H1 (cell line): Measurements from ENCODE around the gene HFM1. TPM values are rescaled to one million over a fixed set of nuclear protein-coding genes. Genes with fewer than 3 reads are reported as not detected.

ENCODE experiments used
- CTCF ChIA-PET: fragments of 300-600 bp; sonication (Branson Sonifier 250); formaldehyde crosslinking; loops from one replicate; lab custom pipeline; 2021; ENCODE audit not compliant: partially characterized antibody; lab: Charles Lee
- POLR2A ChIA-PET: fragments of 300-600 bp; sonication (Branson Sonifier 250); formaldehyde crosslinking; loops from one replicate; lab custom pipeline; 2021; ENCODE audit warnings: inconsistent platforms; ENCODE audit not compliant: partially characterized antibody; lab: Charles Lee
- DNase-seq, 2 experiments: peaks; one replicate each; pipeline versions ENCODE4 v3.0.0 to v3.0.0-alpha.2; 2010 to 2022; ENCODE audit warnings: low spot score in 2 of 2, low read depth in 1 of 2, mixed read lengths in 1 of 2
- FAIRE-seq: peaks from 2 replicates; lab custom pipeline; 2011; peaks lifted over from hg19 to GRCh38; lab: Jason Lieb, UNC
- H2AFZ ChIP-seq: 2 replicates; pipeline ENCODE4 v1.8.1; 2012; ENCODE audit warnings: low read length, inconsistent platforms
- H2AK5ac ChIP-seq: 2 replicates; pipeline ENCODE4 v1.6.1; 2013; ENCODE audit warnings: low read depth, low read length
- H2BK120ac ChIP-seq: replicated peaks from 2 replicates; pipeline ENCODE3; 2013; ENCODE audit warnings: low read depth, low read length, inconsistent platforms
- H2BK12ac ChIP-seq: 2 replicates; pipeline ENCODE4 v1.6.1; 2013; ENCODE audit warnings: low read depth, low read length
- H2BK15ac ChIP-seq: 2 replicates; pipeline ENCODE4 v1.6.1; 2013; ENCODE audit warnings: low read length
- H2BK20ac ChIP-seq: 2 replicates; pipeline ENCODE4 v1.6.1; 2013; ENCODE audit warnings: low read length
- H2BK5ac ChIP-seq: 2 replicates; pipeline ENCODE4 v1.6.1; 2013; ENCODE audit warnings: low read depth, low read length
- H3K14ac ChIP-seq: 2 replicates; pipeline ENCODE4 v1.6.1; 2013; ENCODE audit warnings: inconsistent platforms; ENCODE audit not compliant: insufficient read length
- H3K18ac ChIP-seq: 2 replicates; pipeline ENCODE4 v1.6.1; 2013; ENCODE audit warnings: low read length; ENCODE audit errors: extremely low read depth
- H3K23ac ChIP-seq: 2 replicates; pipeline ENCODE4 v1.6.1; 2013; ENCODE audit warnings: inconsistent platforms; ENCODE audit not compliant: insufficient read length
- H3K23me2 ChIP-seq: 2 replicates; pipeline ENCODE4 v1.6.1; 2013; ENCODE audit warnings: low read depth, low read length
- H3K27ac ChIP-seq: 2 replicates; pipeline ENCODE4 v1.6.1; 2011; ENCODE audit warnings: low read depth, low read length, inconsistent platforms
- H3K27me3 ChIP-seq, 4 experiments: replicated peaks in 1 of 4; 1 replicate in 1 of 4; 2 replicates in 3 of 4; pipeline versions ENCODE4 v1.6.1 to v1.8.1; 2011 to 2013; ENCODE audit warnings: low read length in 3 of 4, mild to moderate bottlenecking in 3 of 4, inconsistent platforms in 2 of 4, mixed read lengths in 2 of 4, moderate library complexity in 1 of 4; ENCODE audit not compliant: control insufficient read depth in 3 of 4, insufficient read depth in 3 of 4; ENCODE audit errors: extremely low read depth in 1 of 4
- H3K36me3 ChIP-seq, 4 experiments: 2 replicates each; pipeline versions ENCODE4 v1.6.1 to v1.8.1; 2011 to 2013; ENCODE audit warnings: mild to moderate bottlenecking in 4 of 4, low read length in 3 of 4, moderate library complexity in 2 of 4, control low read depth in 1 of 4, inconsistent platforms in 1 of 4; ENCODE audit not compliant: insufficient read depth in 4 of 4, control insufficient read depth in 2 of 4
- H3K4ac ChIP-seq: replicated peaks from 2 replicates; pipeline ENCODE3; 2013; ENCODE audit warnings: low read length, low read depth, mixed read lengths, inconsistent platforms; ENCODE audit not compliant: insufficient read length
- H3K4me1 ChIP-seq, 4 experiments: replicated peaks in 1 of 4; 1 replicate in 1 of 4; 2 replicates in 3 of 4; pipeline versions ENCODE4 v1.6.1 to v1.8.1; 2011 to 2013; ENCODE audit warnings: low read length in 3 of 4, inconsistent platforms in 2 of 4, mixed read lengths in 1 of 4; ENCODE audit not compliant: insufficient read depth in 4 of 4, control insufficient read depth in 3 of 4
- H3K4me2 ChIP-seq, 2 experiments: 2 replicates each; pipeline versions ENCODE4 v1.6.1 to v1.8.1; 2011 to 2013; ENCODE audit warnings: low read depth in 2 of 2, low read length in 2 of 2, control low read depth in 1 of 2, inconsistent platforms in 1 of 2, mild to moderate bottlenecking in 1 of 2; ENCODE audit not compliant: insufficient read depth in 1 of 2
- H3K4me3 ChIP-seq, 4 experiments: fragments of 200-600, 300-600 bp in 1 of 4; sonication (generic), shearing (Covaris generic), sonication (Bioruptor Twin) in 1 of 4; 2 replicates each; pipeline versions ENCODE4 v1.5.1 to v1.8.1; 2011 to 2016; ENCODE audit warnings: low read length in 4 of 4, low read depth in 3 of 4, control low read depth in 2 of 4, inconsistent platforms in 2 of 4, mild to moderate bottlenecking in 2 of 4, mixed read lengths in 1 of 4, moderate library complexity in 1 of 4; ENCODE audit not compliant: insufficient read depth in 2 of 4; ENCODE audit errors: extremely low read depth in 1 of 4
- H3K56ac ChIP-seq: replicated peaks from 2 replicates; pipeline ENCODE3; 2013; ENCODE audit warnings: low read depth, mild to moderate bottlenecking, mixed read lengths, low read length, inconsistent platforms; ENCODE audit not compliant: insufficient read length
- H3K79me1 ChIP-seq: 2 replicates; pipeline ENCODE4 v1.6.1; 2013; ENCODE audit warnings: low read depth, low read length, control low read depth
- H3K79me2 ChIP-seq, 2 experiments: 2 replicates each; pipeline versions ENCODE4 v1.6.1 to v1.8.1; 2012 to 2013; ENCODE audit warnings: low read length in 2 of 2, mild to moderate bottlenecking in 2 of 2, inconsistent platforms in 1 of 2; ENCODE audit not compliant: insufficient read depth in 2 of 2, control insufficient read depth in 1 of 2
- H3K9ac ChIP-seq, 4 experiments: replicated peaks in 1 of 4; 1 replicate in 1 of 4; 2 replicates in 3 of 4; pipeline versions ENCODE4 v1.6.1 to v1.8.1; 2011 to 2013; ENCODE audit warnings: low read depth in 3 of 4, low read length in 3 of 4, control low read depth in 2 of 4, mild to moderate bottlenecking in 2 of 4, moderate library complexity in 2 of 4, inconsistent platforms in 1 of 4; ENCODE audit errors: extremely low read depth in 1 of 4
- H3K9me3 ChIP-seq, 2 experiments: 2 replicates each; pipeline versions ENCODE4 v1.6.1 to v1.8.1; 2012 to 2013; ENCODE audit warnings: mild to moderate bottlenecking in 2 of 2, moderate library complexity in 2 of 2, control low read depth in 1 of 2, inconsistent platforms in 1 of 2, low read depth in 1 of 2, low read length in 1 of 2, mixed read lengths in 1 of 2; ENCODE audit not compliant: insufficient read depth in 2 of 2
- H4K20me1 ChIP-seq, 2 experiments: replicated peaks in 1 of 2; 2 replicates each; pipeline versions ENCODE3 to v1.8.1; 2011 to 2013; ENCODE audit warnings: inconsistent platforms in 2 of 2, low read length in 2 of 2, mild to moderate bottlenecking in 1 of 2; ENCODE audit not compliant: insufficient read depth in 2 of 2, control insufficient read depth in 1 of 2
- H4K5ac ChIP-seq: 2 replicates; pipeline ENCODE4 v1.6.1; 2013; ENCODE audit warnings: low read length, low read depth, mixed read lengths, inconsistent platforms; ENCODE audit not compliant: insufficient read length
- H4K8ac ChIP-seq: 2 replicates; pipeline ENCODE4 v1.8.0; 2013; ENCODE audit warnings: mild to moderate bottlenecking, moderate library complexity, low read length, inconsistent platforms; ENCODE audit not compliant: insufficient read depth; ENCODE audit errors: extremely low read depth
- H4K91ac ChIP-seq: replicated peaks from 2 replicates; pipeline ENCODE3; 2013; ENCODE audit warnings: low read length, mixed read lengths, inconsistent platforms; ENCODE audit not compliant: insufficient read length
- ASH2L ChIP-seq: fragments of 200-600, 300-600 bp; sonication (generic); IDR thresholded peaks from one replicate; pipeline ENCODE4 v1.7.1; 2017; ENCODE audit warnings: low read length
- CHD2 ChIP-seq: IDR thresholded peaks from 2 replicates; pipeline ENCODE4 v1.6.1; 2012; ENCODE audit warnings: low read length, improper control_type of control experiment
- KDM4A ChIP-seq: IDR thresholded peaks from one replicate; pipeline ENCODE4 v1.7.1; 2012; ENCODE audit warnings: low read depth, mild to moderate bottlenecking, moderate library complexity, low read length, inconsistent platforms; ENCODE audit not compliant: severe bottlenecking
- RFX5 ChIP-seq: IDR thresholded peaks from 2 replicates; pipeline ENCODE4 v1.6.1; 2011; ENCODE audit warnings: low read depth, low read length, improper control_type of control experiment, borderline replicate concordance
- SP1 ChIP-seq: IDR thresholded peaks from 2 replicates; pipeline ENCODE4 v1.6.1; 2011; ENCODE audit warnings: low read depth, low read length
- SP2 ChIP-seq: IDR thresholded peaks from 2 replicates; pipeline ENCODE4 v1.6.1; 2012; ENCODE audit warnings: mild to moderate bottlenecking, low read length, inconsistent platforms
- WGBS, 2 experiments: shearing (Covaris generic) in 1 of 2; methylation state at CpG; one replicate each; pipeline versions ENCODE4 v1.1.6 to v1.1.7; 2013 to 2015; ENCODE audit warnings: low lambda C conversion rate in 2 of 2, mixed read lengths in 2 of 2, inconsistent platforms in 1 of 2, low coverage in 1 of 2, missing lambda C conversion rate in 1 of 2; ENCODE audit not compliant: insufficient replicate concordance in 2 of 2, insufficient coverage in 1 of 2, insufficient read length in 1 of 2; ENCODE audit errors: extremely low coverage in 1 of 2, missing lambda C conversion rate in 1 of 2; 5-methylcytosine and 5-hydroxymethylcytosine counted together
- polyA plus RNA-seq, 7 experiments: library from polyadenylated mRNA; depleted of rRNA in 3 of 7; stranded (reverse) in 5 of 7; unstranded in 2 of 7; fragments of >200 nt in 5 of 7; fragments of 200-250 nt in 2 of 7; gene quantifications; 1 replicate in 5 of 7; 2 replicates in 1 of 7; 4 replicates in 1 of 7; pipeline versions ENCODE4 v1.2.1 to v1.2.3, GENCODE V29; 2011 to 2013; ENCODE audit warnings: missing spikeins in 2 of 7, mixed read lengths in 2 of 7
- total RNA-seq: library from RNA; stranded (reverse); fragmentation: NEBNext Ultra II Directional; extraction: Animal tissue kit (Norgen Biotek cat#: 25700); gene quantifications from 2 replicates; pipeline ENCODE4 v1.2.1, GENCODE V29; 2021

Gene HFM1
- total and polyA plus RNA-seq, 2 of the 8 experiments (the other 6 are each of a cell fraction or from before 2014, with no cell fraction given) = 0.23 to 1.2 TPM

GRCh38 chr1:91349524-91349923, 55.1 kb downstream of the HFM1 start:
- Histone ChIP-seq H2BK12ac (no peak overlapping the region), H4K91ac (no peak overlapping the region), H3K79me1 (no peaks in the 10 kb centered on the region), H3K4me3 (no peak overlapping the region), H3K4me2 (no peak overlapping the region), H2BK120ac (no peak overlapping the region), H2AK5ac (no peak overlapping the region), H3K27ac (no peak overlapping the region), H3K4me1 (no peaks in the 10 kb centered on the region), H3K23ac (no peak overlapping the region), H3K27me3 (no peaks in the 10 kb centered on the region), H3K56ac (no peak overlapping the region), H3K9me3 (no peaks in the 10 kb centered on the region), H4K8ac (no peak overlapping the region), H3K36me3 (no peaks in the 10 kb centered on the region), H3K23me2 (no peaks in the 10 kb centered on the region), H4K5ac (no peak overlapping the region), H3K18ac (no peak overlapping the region), H3K79me2 (no peaks in the 10 kb centered on the region), H3K4ac (no peak overlapping the region), H2BK20ac (no peak overlapping the region), H2AFZ (no peak overlapping the region), H2BK5ac (no peak overlapping the region), H3K14ac (no peak overlapping the region), H4K20me1 (no peaks in the 10 kb centered on the region), H3K9ac (no peak overlapping the region), H2BK15ac (no peak overlapping the region)
- POLR2A ChIA-PET = no interaction called here
- no peak for DNase-seq
- TF ChIP-seq CHD2 (no peak), SP2 (no peak), ASH2L (no peak), SP1 (no peak), RFX5 (no peak), KDM4A (no peak)
- no peak for FAIRE-seq
- WGBS, 2 experiments = 83% methylated on average over 2 of the region's 2 CpGs; no CpG with 5 or more reads in 1 of the 2 experiments
- CTCF ChIA-PET = no interaction called here
